ENCODE measurements around the gene SNX33.
"Not testable (repeated sequence)": the region's sequence is repeated elsewhere in the genome, so short reads cannot be mapped to it uniquely, and the experiment has no call there.

The SNX33 gene

DNA sequence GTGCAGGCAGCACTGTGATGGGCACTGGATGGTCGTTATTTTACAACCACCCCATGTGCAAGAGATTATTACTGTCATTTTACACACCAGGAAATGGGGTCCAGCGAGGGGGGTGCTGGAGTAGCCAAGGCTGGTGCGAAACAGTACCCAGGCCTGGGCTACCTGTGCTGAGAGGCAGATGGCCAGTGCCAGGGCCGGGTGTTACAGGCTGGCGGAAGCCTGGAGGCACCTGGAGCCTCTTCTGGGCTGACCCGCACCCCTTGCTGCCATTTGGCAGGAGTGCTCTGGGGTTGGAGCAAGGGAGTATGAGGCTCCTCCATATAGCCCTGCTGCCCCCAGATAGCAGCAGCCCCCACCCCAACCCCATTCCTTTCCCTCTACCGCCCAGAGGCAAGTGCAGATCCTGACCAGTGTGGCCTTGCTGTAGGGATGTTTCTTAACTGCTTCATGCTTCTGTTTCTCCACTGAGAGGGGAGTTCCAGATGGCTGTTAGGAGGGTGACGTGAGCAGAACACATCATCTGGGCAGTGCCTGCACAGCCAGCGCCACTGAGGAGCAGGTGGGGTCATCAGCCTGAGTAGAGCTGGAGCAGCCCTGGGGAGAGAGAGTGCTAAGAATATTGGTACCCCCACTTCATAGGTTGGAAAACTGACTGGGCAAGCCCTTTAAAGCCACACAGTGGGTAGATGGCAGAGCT lies 15.3 kb downstream of the SNX33 start:
- no peak for DNase-seq

DNA sequence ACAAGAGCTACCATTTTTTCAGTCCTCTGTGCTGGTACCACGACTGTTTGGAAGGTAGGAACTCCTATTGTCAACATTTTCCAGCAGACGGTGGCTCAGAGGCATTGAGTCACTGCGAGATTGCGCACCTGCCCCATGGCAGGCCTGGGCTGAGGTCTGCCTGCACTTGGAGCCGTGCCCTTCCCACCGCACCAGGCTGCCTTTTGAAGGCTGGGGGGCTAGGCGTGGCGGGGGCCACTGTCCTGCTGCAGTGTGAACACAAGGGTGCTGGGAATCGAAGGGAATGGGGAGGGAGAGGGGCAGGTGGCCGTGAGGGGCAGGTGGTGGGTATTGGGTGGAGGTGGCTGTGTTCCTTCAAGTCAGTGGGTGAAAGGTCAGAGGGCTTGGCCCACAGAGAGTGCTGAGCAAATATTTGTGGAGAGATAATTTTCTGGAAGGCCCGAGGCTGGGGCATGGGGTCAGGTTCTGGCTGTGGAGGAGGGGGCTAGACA lies 16.3 kb downstream of the SNX33 start:
- DNase-seq: no peak

DNA sequence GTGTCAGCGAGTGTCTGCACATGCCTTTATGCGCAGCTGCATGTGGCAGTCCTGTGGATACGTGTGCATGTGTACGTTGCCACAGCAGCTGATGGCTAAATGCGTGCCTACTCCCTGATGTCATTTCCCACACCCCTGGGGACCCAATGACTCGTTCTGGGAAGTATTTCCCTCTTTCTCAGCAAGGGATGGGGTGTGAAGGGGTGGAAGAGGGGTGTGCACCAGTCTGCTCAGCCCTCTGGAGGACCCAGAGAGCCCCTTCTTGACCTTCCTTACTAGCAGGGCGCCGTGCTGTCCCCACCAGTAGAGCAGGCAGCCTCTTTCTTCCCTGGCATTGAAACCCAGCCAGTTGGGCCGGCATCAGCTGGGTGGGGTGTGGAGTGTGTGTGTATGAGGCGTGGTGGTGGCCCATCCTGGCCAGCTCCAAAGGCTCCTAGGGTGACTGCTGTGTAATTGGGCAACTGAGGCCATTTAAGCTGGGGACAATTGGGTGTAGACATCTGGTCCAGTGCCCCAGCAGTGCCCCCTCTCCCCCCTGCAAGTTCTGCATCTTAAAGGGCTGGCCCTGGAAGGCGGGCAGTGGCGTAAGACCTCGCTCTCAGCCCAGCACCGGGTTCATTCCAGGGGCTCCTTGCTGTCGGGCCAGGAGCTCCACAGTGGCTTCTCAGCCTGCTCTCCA lies 19.2 kb downstream of the SNX33 start:
- DNase-seq: peak; percentile 85

DNA sequence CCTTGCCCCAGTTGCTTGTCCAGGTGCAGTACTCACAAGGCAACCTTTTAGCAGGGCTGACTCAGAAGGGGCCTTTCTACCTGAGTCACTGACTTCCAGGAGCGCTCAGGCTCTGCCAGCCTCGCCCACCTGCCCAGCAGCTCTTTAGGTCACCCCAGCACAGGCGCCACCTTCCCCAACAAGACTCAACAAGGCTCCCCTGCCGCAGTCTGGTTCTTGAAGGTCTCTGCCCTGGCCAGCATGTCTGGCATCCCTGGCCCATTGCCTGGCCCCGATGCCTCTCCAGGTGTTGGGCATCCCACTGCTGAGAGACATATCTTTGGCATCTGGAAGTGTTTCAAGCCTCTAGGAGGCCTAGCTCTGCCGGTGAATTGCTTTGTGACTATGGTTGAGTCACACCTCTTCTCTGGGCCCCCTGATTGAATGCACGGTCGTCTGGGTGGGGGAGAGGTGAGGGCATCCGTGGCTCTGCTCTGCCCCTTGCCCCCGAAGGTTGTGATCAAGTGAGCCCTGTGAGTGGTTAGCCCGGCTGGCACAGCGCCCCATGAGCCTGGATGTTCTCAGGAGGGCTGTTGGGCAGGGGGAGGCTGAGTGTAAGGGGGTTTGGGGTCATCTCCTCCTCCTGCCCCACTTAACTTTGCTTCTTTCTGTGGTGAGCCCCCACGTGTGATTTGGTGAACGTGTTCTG lies 21.6 kb downstream of the SNX33 start:
- DNase-seq: no peak

DNA sequence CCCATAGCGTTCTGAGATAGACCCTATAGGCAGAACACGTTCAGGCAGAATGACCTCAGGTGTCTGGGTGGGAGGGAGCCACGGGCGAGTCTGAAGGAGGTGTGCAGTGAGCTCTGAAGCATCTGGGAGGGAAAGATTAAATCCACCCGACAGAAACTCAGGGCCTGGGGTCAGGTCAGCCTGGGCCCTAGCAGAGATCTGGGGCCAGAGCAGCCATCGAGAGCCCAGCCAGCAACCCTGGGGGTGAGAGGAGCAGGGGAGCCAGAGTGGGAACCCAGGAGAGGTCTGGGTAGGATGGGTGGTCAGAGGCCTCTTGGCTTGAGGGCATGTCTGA lies 22.1 kb downstream of the SNX33 start:
- no peak for DNase-seq

DNA sequence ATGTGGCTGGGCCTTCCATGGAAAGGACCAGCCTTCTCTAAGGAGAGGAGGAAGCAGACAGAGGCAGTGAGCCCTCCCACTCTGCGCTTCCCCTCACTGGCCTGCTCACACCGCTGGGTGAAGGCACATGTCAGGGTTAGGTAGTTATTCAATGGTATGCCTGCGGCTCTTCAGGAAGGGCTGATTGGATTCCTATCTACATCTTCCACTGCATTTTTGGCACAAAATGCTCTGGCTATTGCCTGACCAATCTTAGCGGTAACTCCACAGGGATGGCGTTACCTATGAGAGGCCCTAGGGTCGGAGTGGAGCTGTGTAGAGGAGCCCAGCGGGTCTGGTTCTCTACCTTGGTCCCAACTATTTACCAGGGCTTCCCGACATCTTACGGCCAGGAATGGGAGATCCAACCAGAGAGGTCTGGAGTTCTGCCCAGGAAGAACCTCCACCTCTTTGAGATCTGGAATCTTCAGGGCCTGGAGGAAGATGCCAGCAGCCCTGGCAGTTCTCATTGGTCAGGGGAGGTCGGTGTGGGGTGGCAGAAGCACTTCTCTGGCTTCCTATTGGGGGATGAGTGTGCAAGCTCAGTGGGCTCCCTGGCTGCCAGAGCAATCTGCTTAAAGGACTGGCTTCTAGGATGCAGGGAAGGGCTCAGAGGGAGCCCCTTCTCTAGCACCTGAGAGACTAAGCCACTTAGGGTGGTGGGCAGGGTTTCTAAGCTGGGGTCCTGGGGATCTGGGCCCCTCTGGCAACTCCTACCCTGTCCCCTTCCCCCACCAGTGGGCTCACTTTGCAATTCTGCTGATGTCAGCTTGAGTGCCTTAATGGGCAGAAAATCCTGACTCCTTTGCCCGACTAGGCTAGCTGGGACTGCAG lies 24.3 kb downstream of the SNX33 start:
- no peak for DNase-seq

DNA sequence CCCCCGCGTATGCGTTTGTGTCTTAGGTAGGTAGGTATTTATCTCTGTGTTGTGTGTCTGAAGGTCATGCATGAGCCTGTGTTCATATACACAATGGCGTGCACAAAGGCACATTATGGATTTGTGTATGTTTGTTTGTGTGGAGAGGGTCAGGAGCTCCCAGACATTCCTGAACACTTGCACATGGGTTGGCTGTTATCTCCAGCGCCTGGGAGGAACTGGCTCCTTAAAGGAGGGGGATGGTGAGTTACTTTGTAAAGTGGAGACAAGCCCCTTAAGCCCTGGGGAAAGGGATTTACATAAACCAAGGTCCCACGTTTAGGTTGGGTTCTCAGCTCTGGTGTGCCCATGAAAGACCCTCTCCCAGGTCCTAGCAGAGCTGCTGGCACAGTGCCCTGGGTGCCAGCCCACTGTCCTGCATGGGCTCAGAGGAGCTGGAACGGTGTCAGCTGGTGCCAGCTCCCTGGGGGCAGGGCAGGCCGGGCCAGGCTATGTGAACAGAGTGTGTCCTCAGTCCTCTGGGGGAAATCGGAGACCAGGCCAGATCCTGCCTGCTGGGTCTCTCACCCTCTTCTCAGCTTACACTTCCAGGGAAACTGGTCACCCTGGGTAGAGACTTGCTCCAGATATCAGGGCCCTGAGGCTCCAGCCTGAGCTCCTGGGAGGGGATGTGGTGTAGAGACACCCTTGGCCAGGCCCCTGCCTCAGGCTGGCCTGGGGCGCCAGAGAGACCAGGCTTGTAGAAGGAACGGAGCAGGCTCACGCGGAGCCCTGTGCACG lies 25.1 kb downstream of the SNX33 start:
- DNase-seq: peak; percentile 71

DNA sequence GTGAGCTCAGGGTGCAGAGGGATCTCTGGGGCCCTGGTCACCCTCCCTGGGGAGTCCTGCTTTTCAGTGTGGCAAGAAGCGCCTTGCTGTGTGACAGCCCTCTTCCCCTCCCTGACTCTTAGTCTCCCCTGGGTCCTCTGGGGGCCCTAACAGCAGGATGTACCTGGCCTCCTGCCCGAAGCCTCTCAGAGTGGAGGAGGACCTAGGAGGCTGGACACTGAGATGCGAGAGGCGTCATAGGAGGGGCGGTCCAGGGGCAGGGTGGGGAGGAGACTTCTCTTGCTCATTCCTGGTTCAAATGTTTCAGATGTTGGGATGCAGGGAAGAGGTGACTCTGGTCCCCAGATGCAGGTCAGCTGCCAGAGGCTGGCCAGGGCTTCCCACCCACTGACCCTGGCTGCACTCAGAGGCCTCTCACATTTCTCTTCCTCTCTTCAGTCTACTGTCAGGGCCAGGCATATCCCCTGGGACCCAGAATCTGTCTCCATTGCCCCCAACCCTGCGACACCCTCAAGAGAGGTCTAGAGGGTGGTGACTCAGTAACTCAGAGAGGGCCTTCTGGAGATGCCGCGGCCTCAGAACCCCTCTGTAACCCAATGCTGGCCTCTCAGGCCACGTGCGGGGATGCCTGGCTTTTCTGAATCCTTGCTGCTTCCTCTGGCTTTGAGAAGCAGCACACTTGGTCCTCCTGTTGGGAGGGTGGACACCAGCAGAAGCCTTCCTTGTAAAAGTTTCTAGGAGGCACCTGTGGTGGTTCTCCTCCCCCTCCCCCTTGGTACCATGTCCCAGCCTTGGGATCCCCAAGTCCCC lies 25.9 kb downstream of the SNX33 start:
- DNase-seq: peak; percentile 89

DNA sequence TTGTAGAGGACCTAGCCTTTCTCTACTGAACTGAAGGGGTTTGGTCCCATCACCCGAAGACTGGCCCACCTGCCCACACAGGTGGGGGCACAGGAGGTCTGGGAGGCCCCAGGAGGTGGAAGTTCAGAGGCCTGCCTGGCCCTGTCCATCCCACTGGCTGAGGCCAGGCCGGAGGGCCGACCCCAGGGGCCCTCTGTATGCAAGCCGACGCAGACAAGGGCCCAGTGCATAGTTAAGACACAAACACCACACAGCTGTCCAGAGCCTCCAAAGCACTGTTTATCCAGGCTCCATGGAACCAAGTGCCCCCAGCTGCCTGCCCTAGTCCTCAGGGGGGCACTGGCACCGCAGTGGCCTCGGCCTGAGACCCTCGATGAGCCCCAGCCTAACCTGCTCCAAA lies 26.7 kb downstream of the SNX33 start:
- DNase-seq: no peak

DNA sequence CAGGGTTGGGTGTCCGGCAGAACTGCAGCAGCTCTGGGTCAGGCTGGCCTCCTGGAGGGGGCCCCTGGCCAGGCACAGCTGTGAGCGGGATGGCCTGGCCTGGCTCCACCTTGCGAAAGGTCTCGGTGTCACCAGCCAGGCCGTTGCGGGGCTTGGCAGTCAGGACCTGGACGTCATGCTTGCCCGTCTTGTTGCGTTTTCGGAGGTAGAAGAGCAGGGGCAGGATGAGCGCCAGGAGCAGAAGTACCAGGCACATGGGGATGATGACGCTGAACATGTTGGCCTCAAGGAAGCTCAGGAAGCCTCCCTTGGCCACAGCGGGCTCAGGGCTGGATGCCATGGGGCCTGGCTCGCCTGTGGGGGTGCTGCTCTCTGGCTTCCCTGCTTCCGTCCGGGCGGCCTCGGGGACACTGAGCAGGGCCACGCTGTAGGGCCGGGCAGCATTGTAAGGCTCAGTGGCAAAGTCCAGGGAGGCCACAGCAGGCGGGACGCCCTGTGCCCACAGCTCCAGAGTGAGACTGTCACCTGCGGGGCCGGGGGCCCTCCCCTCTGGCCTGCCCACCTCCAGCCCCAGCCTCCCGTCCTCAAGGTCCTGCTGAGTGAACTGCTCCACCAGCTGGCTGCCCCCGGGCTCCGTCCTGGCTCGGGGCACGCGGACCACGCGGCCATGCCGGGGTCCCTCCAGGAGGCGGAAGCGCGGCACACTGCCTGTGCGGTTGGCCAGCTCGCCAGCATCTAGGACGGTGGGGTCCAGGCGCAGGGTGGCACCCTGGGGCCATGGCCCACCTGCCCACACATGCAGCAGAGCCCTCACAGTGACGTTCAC lies 28.1 kb downstream of the SNX33 start:
- DNase-seq: no peak

DNA sequence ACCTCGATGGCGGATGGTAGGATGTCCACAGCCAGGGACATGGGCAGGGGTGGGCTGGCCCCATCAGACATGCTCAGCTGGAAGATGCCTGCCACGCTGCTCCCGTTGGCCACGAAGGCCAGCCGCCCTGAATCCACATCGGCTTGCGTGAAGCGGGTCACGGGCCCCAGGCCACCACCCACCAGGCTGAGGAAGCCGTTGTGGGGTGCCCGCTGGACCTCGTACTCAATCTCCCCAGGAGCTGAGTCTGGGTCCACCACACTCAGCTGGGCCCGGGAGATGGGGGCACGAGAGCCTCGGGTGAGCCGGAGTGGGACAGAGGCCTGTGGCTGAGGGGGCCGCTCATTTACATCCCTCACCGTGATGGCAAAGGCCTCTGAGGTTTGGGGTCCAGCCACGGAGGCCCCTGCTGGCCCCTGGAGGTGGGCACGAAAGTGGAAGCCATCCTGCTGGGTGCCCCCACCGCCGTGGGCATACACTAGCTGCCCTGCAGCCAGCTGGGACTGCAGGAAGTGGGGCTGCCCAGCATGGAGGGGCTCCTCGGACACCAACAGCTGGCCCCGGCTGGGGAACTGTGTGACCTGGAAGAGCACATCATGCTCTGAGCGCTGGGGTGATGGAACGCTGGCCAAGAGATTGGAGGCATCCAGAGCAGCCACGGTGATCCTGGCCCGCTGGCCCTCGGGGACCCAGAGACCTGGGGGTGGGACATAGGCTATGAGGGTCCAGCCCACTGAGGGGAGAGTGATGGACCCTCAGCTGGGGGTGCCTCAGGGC lies 29.2 kb downstream of the SNX33 start:
- DNase-seq: no peak

DNA sequence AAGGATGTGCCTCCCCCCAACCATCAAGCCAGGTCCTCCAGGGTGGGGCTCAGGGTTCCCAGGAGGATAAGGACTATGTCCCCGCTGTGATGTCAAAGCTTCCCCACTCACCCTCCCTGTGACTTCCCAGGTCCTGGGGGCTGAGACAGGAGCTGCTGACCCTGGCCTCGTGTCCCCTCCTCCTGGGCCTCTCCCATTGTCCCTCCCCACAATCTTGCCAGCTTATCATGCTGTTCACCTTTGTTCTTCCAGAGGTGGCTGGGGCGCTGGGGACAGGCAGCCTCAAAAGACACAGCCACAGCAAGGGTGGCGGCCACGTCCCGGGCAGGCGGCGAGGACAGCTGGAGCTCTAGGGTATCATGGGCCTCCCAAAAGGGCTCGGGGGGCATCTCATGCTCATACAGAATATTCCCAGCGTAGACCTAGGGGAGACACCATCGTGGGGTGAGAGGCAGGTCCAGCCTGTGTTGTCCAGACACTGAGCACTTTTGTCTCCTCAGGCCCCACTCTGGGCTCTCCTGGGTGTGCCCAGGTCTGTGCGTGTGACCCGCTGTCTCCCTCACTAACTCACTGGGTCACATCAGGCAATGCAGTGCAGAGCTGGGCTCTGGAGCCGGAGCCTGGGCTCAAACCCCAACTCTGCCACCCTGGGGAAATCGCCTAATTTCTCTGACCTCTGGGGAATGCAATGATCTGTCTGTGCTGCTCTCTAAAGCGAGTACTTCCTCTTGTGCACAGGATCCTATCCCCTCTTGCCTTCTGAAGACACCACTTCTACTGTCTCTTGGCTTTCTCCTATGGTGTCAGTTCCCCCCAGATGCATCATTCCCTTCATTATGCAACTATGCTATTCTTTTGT lies 30.0 kb downstream of the SNX33 start:
- DNase-seq: no peak

DNA sequence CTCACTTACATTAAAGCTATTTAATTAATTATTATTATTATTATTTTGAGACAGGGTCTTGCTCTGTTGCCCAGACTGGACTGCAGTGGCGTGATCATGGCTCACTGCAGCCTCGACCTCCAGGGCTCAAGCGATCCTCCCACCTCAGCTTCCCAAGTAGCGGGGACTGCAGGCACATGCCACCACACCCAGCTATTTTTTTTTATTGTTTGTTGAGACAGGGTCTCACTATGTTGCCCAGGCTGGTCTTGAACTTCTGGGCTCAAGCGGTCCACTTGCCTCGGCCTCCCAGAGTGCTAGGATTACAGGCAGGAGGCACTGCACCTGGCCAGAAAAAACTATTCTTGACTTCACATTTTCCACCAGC lies 30.6 kb downstream of the SNX33 start:
- not testable (repeated sequence) for DNase-seq

DNA sequence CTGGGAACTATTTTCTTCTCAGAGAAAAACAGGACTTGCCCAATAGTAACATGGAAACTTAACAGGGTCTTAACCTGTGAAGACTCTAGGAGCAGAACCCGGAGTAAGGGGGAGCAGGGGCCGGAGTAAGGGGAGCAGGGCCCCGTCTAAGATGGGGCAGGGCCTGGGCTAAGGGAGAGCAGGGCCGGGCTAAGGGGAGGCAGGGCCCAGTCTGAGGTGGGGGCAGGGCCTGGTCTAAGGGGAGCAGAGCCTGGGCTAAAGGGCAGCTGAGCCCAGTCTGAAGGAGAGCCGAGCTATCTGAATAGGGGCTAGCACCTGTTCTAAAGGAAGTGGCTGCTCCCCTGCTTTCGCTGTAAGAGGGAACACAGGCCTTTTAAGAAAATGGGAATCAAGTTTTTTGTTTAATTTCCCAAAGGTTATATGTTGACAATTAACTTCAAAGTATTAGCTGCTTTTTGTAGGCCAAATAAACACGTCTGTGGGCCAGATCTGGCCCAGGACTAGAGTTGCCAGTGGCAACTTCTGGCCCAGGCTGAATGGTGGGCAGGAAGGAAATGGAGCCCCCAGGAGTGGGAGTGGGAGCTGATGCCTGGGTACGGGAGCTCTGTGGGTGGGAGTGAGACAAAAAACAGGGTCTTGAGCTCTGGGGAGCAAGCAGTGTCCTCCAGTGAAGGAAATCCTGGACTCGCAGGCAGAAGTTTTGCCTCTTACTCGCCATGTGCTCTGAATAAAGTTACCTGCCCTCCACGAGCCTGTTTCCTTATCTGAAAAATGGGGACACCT lies 32.5 kb downstream of the SNX33 start:
- DNase-seq: no peak

DNA sequence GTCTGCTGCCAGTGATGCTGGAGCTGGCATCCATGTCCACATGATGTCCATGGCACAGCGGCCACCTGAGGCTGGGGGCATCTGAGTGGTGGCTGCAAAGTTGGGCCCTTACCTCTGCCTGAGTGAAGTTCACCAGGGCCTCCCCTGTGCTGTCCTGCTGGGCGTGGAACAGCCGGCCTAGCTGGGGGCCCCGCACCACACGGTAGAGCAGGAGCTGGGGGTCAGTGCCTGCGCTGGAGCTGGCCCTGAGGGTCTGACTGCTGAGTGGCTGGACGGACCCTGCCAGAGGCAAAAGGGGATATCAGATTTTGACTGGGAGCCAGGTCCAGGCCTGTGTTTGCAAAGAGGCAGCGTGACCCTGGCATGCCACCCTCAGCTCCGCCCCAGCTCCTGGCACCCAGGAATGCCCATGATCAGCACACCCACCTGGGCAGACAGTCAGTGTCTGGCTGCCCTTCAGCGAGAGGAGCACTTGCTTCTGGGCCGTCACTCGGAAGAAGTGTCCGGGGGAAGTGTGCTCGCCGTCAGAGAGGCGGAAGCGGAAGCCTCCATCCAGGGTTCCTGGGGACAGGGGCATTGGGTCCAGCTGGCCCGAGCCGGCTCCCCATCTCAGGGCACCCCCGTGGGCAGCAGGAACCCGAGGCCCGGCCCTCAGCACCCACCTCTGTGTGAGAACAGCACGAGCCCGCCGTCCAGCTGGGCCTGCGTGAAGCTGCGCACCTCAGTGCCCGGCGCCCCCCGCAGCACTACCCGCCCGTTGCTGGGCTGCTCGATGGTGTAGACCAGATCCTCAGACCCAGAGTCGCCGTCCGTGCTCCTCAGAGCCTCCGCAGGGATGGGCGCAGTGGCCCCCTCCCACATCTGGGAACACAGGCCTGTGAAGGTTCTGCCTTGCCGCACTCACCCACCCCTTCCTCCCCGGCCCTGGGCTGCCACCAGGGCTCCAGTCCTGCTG lies 34.7 kb downstream of the SNX33 start:
- DNase-seq: no peak

DNA sequence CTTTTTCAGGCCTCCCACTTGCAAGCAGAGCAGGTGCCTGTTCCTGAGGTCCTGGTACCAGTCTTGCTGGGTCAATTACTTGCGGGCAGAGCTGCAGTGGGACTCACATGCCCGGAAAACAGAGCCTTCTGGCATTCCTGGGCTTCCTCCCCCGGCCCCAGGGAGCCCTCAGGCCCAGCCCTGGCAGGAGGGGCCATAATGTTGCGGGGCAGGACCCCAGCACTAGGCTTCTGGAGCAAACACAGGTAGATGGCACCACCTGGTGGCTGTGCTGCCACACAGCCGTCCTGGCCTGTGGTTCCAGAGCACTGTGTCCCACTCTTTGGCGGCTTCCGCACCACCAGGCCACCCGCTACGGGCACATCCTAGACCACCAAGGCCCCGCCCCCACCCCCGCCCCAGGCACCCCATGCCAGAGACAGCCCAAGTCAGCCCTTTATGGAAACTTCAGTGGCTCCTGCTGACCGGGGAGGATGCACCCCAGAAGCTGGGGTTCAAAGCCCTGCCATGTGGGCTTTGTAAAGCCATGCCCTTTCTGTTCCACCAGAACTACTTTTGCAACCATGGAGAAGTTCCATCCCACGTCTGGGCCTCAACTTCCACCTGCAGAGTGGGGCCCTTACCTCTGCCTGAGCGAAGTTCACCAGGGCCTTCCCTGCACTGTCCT lies 36.1 kb downstream of the SNX33 start:
- DNase-seq: peak; percentile 81

All from left hindlimb (tissue), 1 donor.